Measurements from ENCODE around the gene GPR161.

Gene GPR161

DNA sequence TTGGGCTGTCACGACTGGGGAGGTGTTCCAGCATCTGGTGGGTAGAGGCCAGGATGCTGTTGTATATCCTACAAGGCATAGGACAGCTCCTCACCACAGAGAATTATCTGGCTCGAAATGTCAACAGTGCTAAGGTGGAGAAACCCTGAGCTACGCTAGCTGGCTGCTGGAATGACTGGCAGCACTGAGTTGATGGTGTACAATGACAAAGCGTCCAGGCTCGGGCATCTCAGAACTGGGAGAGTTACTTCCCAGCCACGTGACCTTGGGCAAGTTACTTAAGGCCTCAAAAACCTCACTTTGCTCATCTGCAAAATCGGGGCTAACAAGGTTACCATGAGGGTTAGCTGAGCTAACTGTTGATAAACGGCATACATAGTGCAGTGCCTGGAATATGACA is 35.4 kb downstream of the GPR161 start:
- no peak for DNase-seq (ENCODE audit: low read depth)

DNA sequence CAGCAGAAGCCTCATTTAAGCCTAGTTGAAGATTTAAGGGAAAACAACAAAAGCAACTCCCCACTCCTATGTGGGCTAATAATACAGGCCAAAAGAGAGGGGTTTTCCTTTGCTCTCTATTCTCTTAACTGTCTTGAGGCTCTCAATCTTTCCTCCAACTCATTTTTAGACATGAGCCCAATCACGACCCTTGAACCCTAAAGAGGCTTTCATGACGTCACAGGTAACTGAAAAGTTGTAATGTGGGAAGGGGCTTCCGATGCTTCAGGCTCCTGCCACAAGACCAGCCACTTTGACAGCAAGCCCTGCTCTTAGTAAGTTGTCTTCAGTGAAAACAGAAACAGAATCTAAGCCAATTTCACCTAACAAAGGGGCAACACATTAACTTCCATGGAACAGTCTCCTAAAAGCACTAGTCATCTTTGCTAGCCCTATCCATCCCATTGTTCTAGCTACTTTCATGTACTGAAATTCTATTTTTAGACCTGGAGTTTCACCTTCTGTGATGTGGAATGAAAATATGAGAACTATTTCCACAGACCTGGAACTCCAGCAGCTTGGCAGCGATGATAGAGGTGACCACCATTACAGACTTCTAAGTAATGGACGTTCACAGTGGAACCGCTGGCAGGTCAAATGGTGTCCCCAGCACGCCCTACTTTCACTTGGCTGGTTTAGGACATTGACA is 36.3 kb downstream of the GPR161 start:
- DNase-seq (ENCODE audit: low read depth): no peak
- no peak overlapping the region for H3K4me3 ChIP-seq (ENCODE audit: control insufficient read depth, low read depth, low read length)
- TF ChIP-seq, protein P1, sequence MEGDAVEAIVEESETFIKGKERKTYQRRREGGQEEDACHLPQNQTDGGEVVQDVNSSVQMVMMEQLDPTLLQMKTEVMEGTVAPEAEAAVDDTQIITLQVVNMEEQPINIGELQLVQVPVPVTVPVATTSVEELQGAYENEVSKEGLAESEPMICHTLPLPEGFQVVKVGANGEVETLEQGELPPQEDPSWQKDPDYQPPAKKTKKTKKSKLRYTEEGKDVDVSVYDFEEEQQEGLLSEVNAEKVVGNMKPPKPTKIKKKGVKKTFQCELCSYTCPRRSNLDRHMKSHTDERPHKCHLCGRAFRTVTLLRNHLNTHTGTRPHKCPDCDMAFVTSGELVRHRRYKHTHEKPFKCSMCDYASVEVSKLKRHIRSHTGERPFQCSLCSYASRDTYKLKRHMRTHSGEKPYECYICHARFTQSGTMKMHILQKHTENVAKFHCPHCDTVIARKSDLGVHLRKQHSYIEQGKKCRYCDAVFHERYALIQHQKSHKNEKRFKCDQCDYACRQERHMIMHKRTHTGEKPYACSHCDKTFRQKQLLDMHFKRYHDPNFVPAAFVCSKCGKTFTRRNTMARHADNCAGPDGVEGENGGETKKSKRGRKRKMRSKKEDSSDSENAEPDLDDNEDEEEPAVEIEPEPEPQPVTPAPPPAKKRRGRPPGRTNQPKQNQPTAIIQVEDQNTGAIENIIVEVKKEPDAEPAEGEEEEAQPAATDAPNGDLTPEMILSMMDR (conservative IDR thresholded peaks at IDR 0.05; ENCODE audit: control insufficient read depth, insufficient read depth, low read depth, low read length): no peak

More for the DNA sequence above, 35.4 kb downstream of the GPR161 start:
- no peak overlapping the region for H3K4me3 ChIP-seq (ENCODE audit: control insufficient read depth, low read depth, low read length)
- TF ChIP-seq, protein P1 (conservative IDR thresholded peaks at IDR 0.05; ENCODE audit: control insufficient read depth, insufficient read depth, low read depth, low read length): no peak

DNA sequence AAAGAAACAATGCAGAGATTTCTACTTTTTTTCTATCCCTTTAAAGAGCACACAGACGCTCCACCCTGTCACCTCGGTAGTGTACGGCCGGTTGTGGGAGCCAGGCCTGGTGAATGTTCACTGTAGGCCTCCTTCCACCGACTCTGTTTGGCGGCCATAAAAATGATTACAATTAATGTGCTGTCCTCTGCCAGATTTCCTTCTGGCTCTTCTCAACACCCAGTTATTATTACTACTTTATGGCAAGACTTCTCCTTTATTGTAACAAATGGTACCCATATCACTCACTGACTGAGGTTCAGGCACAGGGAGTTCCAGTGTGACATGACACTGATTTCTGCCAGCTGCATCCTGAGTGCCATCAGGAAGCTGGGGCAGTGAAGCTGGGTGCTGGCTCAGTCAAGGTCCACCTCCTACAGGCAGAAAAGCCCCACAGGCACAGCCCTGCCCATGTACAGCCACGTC is 37.4 kb downstream of the GPR161 start:
- no peak overlapping the region for H3K4me3 ChIP-seq (ENCODE audit: control insufficient read depth, low read depth, low read length)
- TF ChIP-seq, protein P1 (conservative IDR thresholded peaks at IDR 0.05; ENCODE audit: control insufficient read depth, insufficient read depth, low read depth, low read length): no peak
- no peak for DNase-seq (ENCODE audit: low read depth)

DNA sequence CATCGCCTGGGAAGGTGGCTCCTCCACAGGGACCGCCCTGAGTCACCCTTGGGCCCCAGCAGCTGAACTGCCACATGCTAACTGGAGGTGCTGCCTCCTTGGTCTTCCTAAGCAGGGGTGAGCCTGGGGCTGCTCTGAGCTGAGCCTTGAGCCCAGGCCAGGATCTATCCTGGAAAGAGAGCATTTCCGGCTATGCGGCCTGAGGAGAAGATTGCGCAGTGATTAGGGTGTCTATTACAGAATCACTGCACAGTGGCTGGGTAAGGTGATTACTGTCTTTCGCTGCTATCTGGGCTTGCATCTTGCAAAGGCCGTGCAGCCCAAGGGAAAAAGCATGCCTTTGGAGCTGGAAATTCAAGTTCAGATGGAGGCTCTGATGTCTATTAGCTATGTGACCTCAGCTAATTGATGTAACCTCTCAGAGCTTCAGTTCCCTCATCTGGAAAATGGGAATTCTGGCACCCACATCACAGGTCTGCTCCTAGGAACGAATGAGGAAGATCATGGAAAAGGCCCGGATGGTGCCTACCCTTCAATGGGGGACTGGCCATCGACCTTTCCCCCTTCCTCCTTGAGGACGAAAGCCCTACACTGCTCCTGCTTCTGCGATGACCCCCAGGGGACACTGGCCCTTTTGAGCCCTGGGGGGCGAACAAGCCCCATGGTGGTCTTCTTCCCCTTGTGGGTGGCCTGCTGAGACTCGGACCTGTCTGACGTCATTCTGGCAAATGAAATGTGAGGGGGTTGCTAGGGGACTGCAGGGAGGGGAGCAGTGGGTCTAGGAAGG is 38.0 kb downstream of the GPR161 start:
- no peak overlapping the region for H3K4me3 ChIP-seq (ENCODE audit: control insufficient read depth, low read depth, low read length)
- TF ChIP-seq, protein P1 (conservative IDR thresholded peaks at IDR 0.05; ENCODE audit: control insufficient read depth, insufficient read depth, low read depth, low read length): no peak
- DNase-seq (ENCODE audit: low read depth): no peak

DNA sequence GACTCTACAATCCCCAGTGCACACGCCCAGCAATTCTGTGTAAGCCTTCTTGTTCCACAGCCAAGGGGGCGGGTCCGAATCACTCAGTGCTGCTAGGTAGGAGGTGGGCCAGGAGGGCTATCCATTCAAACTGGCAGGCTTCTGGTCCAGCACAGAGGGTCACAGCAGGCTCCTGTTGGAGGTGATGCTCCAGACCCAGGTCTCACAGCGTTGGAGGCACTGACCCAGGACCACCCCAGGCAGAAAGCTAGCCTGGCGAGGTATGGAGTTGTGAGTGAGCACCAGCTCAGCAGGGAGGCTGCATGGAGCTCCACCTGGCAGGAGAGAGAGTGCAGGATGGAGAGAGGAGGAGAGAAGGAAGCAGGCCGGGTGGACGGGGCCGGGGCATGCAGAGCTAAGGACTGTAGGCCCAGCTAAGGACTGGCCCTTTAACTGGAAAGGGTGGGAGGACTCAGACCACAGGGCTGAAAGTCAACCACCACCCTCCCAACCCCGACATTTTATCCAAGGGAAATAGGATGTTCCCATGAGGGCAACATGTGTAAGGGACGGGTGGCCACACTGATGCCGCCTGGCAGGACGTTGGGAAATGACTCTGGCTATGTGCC is 38.7 kb downstream of the GPR161 start:
- DNase-seq (ENCODE audit: low read depth): no peak
- no peak overlapping the region for H3K4me3 ChIP-seq (ENCODE audit: control insufficient read depth, low read depth, low read length)
- TF ChIP-seq, protein P1 (conservative IDR thresholded peaks at IDR 0.05; ENCODE audit: control insufficient read depth, insufficient read depth, low read depth, low read length): no peak

DNA sequence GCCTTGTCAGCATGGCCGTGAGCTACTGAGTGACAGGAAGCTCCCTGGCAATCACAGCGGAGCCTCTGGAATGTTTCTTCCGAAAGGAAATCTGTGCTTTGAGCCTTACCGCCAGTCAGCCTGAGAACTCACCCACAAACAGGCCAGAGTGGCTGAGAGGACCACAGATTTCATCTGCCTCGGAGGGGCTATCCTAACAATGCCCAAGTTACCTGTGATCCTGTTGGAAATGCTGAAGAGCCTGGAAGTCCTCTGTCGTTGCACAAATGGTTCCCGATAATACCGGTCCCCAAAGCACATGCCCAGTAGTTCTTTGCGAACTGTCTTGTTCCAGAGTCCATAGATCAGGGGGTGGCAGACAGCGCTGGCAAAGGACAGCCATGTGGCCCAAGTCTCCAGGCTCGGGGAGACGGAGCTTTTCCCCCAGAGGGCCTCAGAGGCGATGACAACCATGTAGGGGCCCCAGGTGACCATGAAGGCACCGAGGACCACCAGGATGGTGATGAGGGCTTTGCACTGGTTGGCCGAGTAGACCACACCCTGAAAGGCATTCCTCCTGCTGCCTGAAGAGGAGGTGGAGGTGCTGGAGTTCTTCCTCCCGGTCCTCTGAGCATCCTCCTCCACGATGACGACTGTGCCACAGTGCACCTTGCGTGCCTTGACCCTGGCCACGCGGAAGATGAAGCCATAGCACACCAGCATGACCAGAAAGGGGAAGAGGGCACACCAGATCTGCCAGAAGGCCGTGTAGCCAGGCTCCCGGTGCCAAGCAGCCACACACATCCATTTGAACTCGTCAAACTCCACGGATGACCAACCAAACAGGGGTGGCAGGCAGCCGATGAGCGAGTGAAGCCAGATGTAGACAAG is 40.2 kb downstream of the GPR161 start:
- TF ChIP-seq, protein P1 (conservative IDR thresholded peaks at IDR 0.05; ENCODE audit: control insufficient read depth, insufficient read depth, low read depth, low read length): no peak
- no peak overlapping the region for H3K4me3 ChIP-seq (ENCODE audit: control insufficient read depth, low read depth, low read length)
- no peak for DNase-seq (ENCODE audit: low read depth)

Data from fibroblast of mammary gland (primary cell).